RWPE2 (cell line): ENCODE results near the gene CPNE6.
A peak's percentile ranks its signal among the peaks of the same experiment; 100 is the strongest.

ENCODE experiments used
- ATAC-seq: fragments of 200-7000 bp; cut with Tn5 transposase; 3 replicates; pipeline ENCODE4 v1.9.1; 2021; ENCODE audit warnings: low read depth
- DNase-seq: peaks from one replicate; pipeline ENCODE4 v3.0.0-alpha.2; 2020; ENCODE audit warnings: low spot score
- H3K27ac ChIP-seq: fragments of 450-650 bp; 2 replicates; pipeline ENCODE4 v1.5.1; 2017; ENCODE audit warnings: mild to moderate bottlenecking; ENCODE audit not compliant: poor library complexity, severe bottlenecking
- H3K27me3 ChIP-seq: fragments of 250-450 bp; sonication (Bioruptor Pico); 2 replicates; pipeline ENCODE4 v1.5.1; 2021; ENCODE audit warnings: mild to moderate bottlenecking, moderate library complexity; ENCODE audit not compliant: insufficient read depth, poor library complexity, severe bottlenecking
- H3K36me3 ChIP-seq: fragments of 250-450 bp; sonication (Bioruptor Pico); 2 replicates; pipeline ENCODE4 v1.5.1; 2020; ENCODE audit warnings: low read depth, mild to moderate bottlenecking, moderate library complexity
- H3K4me1 ChIP-seq: fragments of 250-450 bp; sonication (Bioruptor Pico); 2 replicates; pipeline ENCODE4 v1.5.1; 2021; ENCODE audit warnings: mild to moderate bottlenecking, moderate library complexity; ENCODE audit not compliant: insufficient read depth, poor library complexity, severe bottlenecking
- H3K4me3 ChIP-seq: fragments of 250-450 bp; sonication (Bioruptor Pico); 2 replicates; pipeline ENCODE4 v1.5.1; 2021; ENCODE audit warnings: mild to moderate bottlenecking, moderate library complexity; ENCODE audit not compliant: severe bottlenecking
- H3K9me3 ChIP-seq: fragments of 250-450 bp; sonication (Bioruptor Pico); 2 replicates; pipeline ENCODE4 v1.5.1; 2021; ENCODE audit warnings: mild to moderate bottlenecking, moderate library complexity; ENCODE audit not compliant: severe bottlenecking
- CTCF ChIP-seq: fragments of 450-650 bp; IDR thresholded peaks from one replicate; pipeline ENCODE4 v1.5.1; 2017; ENCODE audit warnings: mild to moderate bottlenecking, moderate library complexity; ENCODE audit not compliant: poor library complexity, severe bottlenecking

CPNE6 gene

GRCh38 chr14:24110523-24110922 lies 39.2 kb downstream of the CPNE6 start:
- H3K4me1 ChIP-seq = peaks cover 29% of the 10 kb centered on the region

GRCh38 chr14:24113379-24113800 lies 42.0 kb downstream of the CPNE6 start:
- peak; percentile 0; the same call in 2 of the 3 replicates for ATAC-seq
- H3K27ac ChIP-seq = peak overlapping the region; percentile 92

More at GRCh38 chr14:24110523-24110922, 39.2 kb downstream of the CPNE6 start:
- Histone ChIP-seq H3K27ac (peak overlapping the region; percentile 11), H3K27me3 (no peaks in the 10 kb centered on the region), H3K4me3 (no peak overlapping the region), H3K36me3 (no peaks in the 10 kb centered on the region), H3K9me3 (no peaks in the 10 kb centered on the region)
- ATAC-seq (no peak), DNase-seq (no peak)
- TF ChIP-seq CTCF = no peak

GRCh38 chr14:24113801-24114531 lies 42.6 kb downstream of the CPNE6 start:
- Histone ChIP-seq H3K27me3 (no peaks in the 10 kb centered on the region), H3K9me3 (no peaks in the 10 kb centered on the region), H3K27ac (peak overlapping the region; percentile 92), H3K36me3 (peaks cover 26% of the 10 kb centered on the region), H3K4me1 (peaks cover 16% of the 10 kb centered on the region), H3K4me3 (peak overlapping the region; percentile 57)
- DNase-seq = peak; percentile 95
- ATAC-seq = peak; percentile 50
- TF ChIP-seq CTCF = peak; percentile 8

More at GRCh38 chr14:24113379-24113800, 42.0 kb downstream of the CPNE6 start:
- H3K4me1 ChIP-seq = peaks cover 20% of the 10 kb centered on the region
- DNase-seq = no peak
- H3K4me3 ChIP-seq = peak overlapping the region; percentile 57
- TF ChIP-seq CTCF = no peak
- H3K36me3 ChIP-seq = peaks cover 20% of the 10 kb centered on the region
- no peaks in the 10 kb centered on the region for H3K27me3 ChIP-seq
- H3K9me3 ChIP-seq = no peaks in the 10 kb centered on the region

GRCh38 chr14:24114532-24115421 lies 43.4 kb downstream of the CPNE6 start, which contains the start of the genes DCAF11 and NRL:
Gene DCAF11, plus strand, starts transcription at chr14:24114777. Its CDS starts 818 bp downstream, at chr14:24115595.
Gene NRL, minus strand, starts transcription at chr14:24114949. Its CDS starts 32,101 bp downstream, at chr14:24082848.
- ATAC-seq = peak; percentile 78
- H3K9me3 ChIP-seq = no peaks in the 10 kb centered on the region
- H3K27me3 ChIP-seq = no peaks in the 10 kb centered on the region
- no peak for TF ChIP-seq CTCF
- H3K36me3 ChIP-seq = peaks cover 34% of the 10 kb centered on the region
- H3K27ac ChIP-seq = peak within 1 kb of the TSS; percentile 92
- H3K4me3 ChIP-seq = peak within 1 kb of the TSS; percentile 57
- peak; percentile 100 for DNase-seq
- peaks cover 11% of the 10 kb centered on the region for H3K4me1 ChIP-seq
